Hindlimb muscle (tissue), 1 donor: ENCODE measurements around the gene ERAP2. TPM values are rescaled to one million over a fixed set of nuclear protein-coding genes. Genes with fewer than 3 reads are reported as not detected.
"Not testable (repeated sequence)": the region's sequence is repeated elsewhere in the genome, so short reads cannot be mapped to it uniquely, and the experiment has no call there.

ENCODE experiments used
- DNase-seq: peaks from one replicate; pipeline ENCODE4 v3.0.0-alpha.2; 2013
- polyA plus RNA-seq: library from polyadenylated mRNA; unstranded; fragments of 120-200 nt; gene quantifications from one replicate; pipeline ENCODE4 v1.2.1, GENCODE V29; 2013; ENCODE audit not compliant: insufficient read length

Gene ERAP2
- polyA plus RNA-seq, 1 donor: 8.4 TPM

DNA sequence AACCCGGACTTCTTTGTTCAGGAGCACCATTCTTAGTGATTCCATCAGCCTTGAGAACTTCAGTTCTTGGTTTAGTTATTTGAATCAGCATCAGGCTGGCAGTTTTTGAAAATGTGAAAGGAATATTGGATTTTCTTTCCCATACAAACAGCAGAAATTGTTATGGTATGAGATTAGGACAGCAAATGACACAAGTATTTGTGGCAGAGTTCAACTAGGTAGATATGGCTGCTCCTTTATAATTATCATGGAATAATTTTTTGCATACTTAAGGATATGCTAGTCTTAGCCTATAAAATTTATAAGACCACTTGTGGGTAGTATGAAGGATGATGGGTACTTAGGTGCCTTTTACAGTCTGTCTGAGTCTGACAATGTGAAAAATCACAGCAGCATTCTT is 25.5 kb downstream of the ERAP2 start:
- DNase-seq: no peak

DNA sequence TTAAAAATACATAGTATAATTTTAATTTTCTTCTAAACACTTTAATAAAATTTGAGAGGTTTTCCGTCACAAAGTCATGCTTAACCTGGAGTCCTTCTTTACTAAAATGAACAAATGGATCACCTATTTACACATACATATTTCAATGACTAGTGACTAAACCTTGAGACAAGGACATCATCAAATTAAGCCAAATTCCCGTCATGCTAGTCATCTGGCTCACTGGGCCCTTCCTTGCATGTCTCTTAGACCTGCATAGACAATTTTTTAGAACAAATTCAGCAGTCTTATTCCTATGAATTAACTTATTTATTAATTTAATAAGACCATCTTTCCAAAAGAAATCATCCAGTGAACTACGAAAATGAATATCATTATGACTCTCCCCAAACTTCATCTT is 26.6 kb downstream of the ERAP2 start:
- DNase-seq: no peak

DNA sequence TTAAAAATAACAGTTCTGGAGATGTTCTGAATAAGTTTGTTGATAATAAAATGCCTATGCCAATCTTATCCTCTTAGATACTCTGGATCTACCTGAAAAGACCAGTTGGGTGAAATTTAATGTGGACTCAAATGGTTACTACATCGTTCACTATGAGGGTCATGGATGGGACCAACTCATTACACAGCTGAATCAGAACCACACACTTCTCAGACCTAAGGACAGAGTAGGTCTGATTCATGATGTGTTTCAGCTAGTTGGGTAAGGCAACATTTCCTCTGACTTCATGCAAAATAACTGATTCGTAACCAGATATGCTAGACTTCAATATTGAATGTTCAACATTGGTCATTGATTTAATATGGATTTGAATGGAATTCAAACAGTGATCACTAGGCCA is 27.0 kb downstream of the ERAP2 start:
- DNase-seq: no peak

DNA sequence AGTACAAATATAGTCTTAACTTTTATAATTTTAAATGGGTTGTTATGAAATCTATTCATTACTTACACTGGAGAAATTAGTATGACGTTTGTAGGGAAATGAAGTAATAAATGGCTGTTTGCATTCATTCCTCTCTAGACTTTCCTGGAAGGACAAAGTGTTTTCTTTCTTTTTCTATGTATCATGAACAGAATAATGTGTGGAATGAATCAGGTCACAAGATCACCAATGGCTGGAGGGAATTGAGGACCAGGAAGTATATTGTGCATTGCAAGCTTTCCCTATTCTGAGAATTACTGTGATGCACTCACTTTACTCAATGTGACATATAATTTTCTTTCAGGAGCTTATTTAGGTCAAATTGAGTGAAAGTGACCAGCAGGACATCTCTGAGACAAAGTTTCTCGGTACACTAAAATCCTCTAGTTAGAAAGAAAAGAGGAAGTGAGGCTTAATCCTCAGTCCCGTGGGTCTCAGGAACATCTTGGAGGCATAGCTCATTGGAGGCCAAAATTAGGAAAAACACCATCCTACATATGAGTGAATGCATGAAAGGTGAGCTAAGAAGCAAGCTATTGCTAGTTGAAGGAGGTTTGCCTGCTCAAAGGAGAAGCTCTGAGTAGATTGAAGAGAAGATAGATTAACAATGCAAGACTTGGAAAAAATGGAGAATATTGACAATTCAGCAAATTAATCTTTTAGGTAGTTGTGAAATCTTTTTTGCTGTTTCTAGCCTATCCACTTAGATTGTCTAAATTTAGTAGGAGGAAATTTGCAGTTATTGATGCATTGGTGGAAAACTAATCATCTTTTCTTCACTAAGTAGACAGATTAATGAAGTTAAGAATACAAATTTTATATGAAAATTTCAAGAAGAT is 28.0 kb downstream of the ERAP2 start:
- no peak for DNase-seq

DNA sequence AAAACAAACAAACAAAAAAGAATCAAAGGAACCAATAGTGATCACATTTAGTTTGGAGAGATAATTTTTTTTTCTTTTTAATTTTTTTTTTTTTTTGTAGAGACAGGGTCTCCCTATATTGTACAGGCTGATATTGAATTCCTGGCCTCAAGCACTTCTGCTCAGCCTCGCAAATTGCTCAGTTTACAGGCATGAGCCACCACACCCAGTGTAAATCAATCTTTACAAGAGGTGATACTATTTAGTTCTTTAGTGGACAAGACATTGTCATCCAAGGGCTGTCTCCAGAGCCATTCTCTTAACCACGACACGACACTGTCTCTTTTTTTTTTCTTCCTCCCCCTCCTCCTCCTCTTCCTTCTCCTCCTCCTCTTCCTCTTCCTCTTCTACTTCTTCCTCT is 29.6 kb downstream of the ERAP2 start:
- DNase-seq: no peak

DNA sequence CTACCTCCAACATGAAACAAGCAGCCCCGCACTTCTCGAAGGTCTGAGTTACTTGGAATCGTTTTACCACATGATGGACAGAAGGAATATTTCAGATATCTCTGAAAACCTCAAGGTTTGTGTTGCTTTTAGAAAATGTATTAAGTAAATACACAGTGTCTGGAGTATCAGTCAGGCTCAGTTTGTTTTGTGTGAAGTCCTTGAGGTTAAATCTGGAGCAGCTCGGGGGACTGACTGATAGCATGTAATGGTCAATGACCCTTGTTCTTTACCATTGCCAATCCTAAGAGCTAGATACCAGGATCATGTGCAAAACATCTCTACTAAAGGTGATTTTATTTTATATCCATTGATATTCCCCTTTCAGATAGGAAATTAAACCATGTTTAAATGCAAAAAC is 32.7 kb downstream of the ERAP2 start:
- DNase-seq: no peak

DNA sequence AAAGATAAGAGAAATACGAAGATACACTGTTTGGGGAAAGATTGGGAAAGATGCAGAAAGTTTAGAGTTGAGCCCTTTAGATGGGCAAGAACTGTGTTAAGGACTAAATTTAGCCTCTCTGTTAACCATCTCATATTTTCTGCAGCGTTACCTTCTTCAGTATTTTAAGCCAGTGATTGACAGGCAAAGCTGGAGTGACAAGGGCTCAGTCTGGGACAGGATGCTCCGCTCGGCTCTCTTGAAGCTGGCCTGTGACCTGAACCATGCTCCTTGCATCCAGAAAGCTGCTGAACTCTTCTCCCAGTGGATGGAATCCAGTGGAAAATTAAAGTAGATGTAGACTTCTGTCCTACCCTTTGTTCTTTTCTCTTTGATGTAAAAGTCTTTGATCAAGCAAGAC is 33.1 kb downstream of the ERAP2 start:
- DNase-seq: no peak

DNA sequence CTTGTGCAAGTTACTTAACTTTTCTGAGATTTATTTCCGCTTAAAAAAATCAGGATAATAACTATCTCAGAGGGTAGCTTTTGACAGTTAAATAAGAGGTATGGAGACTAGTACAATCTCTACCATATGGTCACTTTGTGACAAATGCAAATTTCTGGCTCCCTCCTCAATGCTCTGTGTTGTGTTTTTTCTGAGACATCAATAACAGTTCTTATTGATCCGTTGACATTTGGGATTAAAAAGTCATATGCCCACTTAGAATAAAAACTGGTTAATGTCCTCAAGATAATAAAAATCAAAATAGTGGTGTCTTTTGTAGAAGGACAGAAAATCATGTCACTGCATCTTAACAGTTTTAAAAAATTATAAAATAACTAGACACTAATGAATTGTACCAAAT is 34.8 kb downstream of the ERAP2 start:
- DNase-seq: no peak

DNA sequence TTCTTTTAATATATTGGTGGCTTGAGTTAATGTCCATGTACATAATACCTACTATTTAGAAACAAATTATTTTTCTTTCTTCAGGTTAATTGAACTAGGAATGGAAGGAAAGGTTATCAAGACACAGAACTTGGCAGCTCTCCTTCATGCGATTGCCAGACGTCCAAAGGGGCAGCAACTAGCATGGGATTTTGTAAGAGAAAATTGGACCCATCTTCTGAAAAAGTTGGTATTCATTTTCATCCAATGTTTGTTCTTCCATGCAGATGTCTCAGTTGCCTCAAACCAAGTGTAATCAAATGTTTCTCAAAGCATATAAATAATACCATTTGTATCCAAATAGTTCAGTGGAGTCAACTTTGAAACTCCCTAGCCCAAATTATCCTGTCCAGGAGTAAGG is 36.9 kb downstream of the ERAP2 start:
- DNase-seq: no peak

DNA sequence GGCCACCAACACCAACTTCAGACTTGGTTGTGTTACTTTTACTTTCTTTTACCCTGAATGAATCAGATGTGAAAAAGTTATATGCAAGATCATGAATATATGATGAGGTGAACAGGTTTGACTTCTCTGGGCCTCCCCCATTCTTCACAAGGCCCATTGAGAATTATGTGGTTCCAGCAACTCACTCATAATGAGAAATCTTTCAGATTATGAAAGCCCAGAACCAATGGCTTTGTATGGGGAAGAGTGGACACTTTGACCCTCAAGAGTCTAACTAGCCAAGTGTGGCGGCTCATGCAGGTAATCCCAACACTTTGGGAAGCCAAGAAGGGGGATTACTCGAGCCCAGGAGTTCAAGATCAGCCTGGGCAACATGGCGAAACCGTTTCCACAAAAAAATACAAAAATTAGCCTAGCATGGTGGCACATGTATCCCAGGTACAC is 43.5 kb downstream of the ERAP2 start:
- DNase-seq: no peak

DNA sequence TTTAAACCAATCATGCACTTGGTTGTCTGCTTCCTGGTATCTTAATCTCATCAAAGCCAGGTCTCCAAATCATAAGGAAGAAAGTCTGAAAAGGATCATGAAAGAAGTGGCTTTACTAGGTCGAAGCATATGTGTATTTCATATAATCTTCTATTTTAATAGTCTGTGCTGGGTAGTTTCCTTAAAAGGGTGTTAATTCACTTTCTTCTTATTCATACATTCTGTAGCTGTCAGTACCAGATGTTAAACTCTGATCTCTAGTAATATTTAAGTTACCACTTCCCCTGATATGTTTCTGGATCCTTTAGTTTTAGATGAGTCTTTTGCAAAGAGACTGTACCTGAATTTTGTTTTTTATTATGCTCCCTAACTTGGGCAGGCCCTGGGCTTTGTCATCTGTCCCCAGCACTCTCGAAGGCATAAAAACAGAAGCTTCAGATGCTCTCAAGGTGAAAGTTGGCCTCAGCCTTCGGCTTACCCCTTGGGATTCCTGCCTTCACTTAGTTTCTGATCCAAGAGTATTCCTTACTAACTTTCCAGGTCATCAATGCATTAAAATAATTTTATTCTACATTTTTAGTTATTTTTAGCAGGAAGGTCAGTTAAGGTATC is 44.5 kb downstream of the ERAP2 start:
- no peak for DNase-seq

DNA sequence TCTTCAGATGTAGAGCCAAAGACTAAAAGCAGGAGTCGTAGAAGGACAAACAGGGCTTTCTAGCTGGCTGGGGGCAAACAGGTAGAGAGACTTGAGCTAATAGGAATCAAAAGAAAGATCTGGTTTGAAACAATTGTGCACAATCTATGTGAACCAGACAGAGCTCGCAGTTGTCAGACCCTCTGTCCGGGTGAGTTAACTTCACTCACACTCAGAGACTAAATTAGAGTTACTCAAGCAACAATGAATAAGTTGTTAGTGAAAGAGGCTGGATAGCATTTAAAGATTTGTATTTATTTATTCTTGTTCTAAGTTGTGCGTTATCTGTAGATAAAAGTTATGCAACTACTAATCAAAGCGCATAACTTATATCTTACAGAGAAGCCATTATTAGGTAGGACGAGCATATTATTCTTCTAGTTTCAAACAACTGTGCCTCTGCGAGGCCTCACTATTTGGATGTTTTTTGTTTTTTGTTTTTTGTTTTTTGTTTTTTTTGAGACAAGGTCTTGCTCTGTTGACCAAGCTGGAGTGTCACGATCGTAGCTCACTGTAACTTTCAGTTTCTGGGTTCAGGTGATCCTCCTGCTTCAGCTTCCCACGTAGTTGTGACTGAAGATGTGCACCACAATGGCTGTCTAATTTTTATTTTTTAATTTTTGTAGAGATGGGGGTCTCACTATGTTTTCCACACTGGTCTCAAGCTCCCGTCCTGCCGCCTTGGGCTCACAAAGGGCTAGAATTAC is 46.4 kb downstream of the ERAP2 start:
- no peak for DNase-seq

DNA sequence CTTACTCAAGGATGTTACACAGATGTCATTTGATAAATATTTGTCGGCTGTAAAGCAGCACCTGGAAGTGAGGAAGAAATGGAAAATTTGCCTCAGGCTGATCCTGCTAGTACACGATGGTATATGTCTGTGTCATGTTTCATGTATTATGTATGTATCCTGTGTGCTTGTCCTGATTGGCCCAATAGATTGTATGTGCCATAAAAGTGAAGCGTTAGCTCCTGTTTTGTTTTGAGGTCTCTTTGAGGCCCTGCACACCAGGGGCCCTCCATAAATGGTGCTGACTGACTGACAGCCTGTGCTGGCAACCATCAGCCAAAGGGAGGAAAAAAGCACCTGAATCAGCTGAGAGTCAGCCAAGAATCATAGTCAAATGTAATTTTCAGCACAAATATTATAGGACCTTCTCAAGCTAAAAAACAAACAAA is 47.7 kb downstream of the ERAP2 start:
- no peak for DNase-seq

DNA sequence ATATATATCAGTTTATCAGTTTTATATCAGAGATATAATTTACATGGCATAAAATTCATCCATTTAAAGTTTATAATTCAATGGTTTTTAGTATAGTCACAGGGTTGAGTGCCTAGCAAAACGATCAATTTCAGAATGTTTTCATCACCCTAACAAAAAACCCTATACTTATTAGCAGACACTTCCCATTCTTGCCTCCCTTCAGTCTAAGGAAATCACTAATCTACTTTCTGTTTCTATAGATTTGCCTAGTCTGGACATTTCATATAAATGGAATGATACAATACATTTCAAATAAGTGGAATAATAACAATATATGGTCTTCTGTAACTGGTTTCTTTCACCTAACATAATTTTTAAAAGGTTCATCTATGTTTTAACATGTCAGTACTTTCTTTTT is 50.0 kb downstream of the ERAP2 start:
- DNase-seq: no peak

DNA sequence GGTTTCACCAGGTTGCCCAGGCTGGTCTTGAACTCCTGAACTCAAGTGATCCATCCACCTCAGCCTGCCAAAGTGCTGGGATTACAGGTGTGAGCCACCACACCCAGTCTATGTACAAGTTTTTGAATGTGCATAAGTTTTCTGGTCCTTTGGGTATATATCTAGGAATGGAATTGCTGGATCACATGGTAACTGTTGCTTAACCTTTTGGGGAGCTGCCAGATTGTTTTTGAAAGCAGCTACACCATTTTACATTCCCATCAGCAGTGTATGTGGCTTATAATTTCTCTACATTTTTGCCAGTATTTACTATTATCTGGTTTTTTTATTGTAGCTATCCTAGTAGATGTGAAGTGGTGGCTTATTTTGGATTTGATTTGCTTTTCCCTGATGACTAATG is 50.7 kb downstream of the ERAP2 start:
- DNase-seq: no peak

DNA sequence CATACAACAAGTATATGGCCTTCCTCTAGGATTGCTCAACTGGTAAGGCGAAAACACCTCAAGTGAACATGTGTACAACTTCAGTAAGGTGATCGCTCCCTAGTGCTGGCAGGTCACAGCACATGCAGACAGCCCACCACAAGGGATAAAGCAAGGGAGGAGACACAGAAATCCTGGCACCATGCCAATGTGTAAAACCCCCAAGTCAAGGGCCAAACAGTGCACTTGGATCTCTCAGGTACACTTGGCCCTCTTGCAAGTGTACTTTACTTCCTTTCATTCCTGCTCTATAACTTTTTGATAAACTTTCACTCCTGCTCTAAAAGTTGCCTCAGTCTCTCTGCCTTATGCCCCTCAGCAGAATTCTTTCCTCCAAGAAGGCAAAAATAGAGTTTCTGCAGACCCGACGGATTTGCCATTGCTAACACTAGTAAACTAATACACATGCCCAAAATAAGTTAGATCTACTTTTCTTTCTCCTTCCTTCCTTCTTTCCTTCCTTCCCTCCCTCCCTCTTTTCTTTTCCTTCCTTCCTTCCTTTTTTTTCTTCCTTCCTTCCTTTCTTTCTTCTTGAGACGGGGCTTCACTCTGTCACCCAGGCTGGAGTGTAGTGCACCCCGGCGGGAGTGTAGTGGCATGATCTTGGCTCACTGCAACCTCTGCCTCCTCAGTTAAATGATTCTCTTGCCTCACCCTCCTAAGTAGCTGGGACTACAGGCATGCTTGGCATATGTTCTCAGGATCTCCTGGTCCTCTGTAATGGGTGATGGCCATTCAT is 52.8 kb downstream of the ERAP2 start:
- DNase-seq: no peak

DNA sequence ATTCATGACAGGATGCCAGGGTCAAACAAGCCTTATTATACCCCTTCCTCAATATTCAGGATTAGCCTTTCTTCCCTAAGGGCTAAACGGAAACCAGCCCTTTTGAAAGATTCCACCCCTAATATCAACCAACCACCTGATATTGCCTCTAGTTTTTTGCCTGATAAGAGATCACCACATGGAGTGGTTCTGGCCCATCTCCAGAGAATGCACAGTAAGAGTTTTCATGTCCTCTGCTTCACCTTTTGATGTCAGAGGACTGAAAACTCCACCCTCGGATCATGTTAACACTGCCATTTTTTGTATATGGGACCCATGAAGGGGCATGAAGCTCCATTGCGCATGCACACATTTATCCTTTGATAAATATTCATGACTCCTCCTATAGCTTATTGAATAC is 53.8 kb downstream of the ERAP2 start:
- DNase-seq: no peak

DNA sequence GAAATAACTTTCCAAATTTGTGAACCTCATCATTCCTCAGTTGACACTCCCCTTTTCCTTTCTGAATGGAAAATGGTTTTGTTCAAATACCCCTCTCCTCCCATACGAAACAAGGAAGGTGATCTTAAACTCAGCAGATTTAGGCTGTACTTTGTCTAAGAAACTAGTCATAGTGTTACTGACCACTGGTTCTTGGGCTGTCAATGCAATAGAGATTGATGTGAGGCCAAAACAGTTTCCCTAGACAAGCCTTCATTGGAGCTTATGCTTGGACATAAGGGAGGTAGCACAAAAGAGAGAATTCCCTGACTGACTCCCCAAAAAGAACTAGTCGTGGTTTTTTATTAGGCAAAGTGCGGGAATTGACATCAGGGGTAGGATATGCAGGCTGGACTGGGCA is 54.3 kb downstream of the ERAP2 start:
- DNase-seq: no peak

DNA sequence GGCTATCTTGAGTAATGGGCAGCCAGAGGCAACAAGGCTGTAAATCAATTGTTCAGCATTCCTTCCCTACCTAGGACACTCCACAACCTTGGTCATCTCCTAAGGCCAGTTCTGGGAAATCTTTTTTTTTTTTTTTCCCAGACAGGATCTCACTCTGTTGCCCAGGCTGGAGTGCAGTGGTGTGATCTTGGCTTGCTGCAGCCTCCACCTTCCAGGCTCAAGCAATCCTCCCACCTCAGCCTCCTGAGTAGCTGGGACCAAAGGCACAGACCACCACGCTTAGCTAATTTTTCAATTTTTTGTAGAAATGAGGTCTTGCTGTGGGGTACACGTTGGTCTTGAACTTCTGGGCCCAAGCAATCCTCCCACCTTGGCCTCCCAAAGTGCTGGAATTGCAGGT is 54.7 kb downstream of the ERAP2 start:
- not testable (repeated sequence) for DNase-seq

DNA sequence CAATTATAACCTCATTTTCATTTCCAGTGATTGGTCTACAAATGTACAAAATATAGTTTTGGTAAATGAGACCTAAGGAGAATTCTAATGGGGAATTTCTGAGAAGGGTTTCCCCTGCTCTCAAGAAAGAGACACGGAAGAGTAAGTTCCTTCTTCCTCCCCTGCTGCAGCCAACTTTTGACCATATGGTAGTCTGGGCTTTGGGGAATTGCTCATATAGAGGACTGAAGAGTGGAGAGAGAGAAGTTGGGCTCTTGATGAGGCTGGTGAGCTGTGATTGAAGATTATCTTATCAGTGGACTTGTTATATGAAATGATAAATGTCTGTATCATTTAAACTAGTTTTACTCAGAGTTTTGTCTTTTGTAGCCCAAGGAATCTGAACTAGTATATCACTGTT is 55.3 kb downstream of the ERAP2 start:
- no peak for DNase-seq

DNA sequence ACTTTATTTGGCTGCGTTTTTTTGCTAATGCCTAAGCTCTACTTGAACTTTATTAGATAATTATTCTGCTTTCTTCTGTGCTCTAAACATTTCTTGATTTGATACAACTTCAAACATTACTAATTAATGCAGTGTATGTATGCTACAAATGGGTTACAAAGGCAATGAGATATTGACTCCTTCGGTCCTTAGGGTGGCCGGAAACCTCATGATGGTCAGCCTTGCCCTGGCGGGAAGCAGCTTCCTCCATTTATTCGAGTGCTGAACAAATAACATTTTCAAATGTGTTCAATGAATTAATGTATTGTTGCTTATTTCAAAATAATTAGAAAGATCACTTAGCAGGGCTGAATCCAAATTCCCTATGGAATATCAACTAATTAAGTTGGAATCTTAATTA is 55.7 kb downstream of the ERAP2 start:
- no peak for DNase-seq

DNA sequence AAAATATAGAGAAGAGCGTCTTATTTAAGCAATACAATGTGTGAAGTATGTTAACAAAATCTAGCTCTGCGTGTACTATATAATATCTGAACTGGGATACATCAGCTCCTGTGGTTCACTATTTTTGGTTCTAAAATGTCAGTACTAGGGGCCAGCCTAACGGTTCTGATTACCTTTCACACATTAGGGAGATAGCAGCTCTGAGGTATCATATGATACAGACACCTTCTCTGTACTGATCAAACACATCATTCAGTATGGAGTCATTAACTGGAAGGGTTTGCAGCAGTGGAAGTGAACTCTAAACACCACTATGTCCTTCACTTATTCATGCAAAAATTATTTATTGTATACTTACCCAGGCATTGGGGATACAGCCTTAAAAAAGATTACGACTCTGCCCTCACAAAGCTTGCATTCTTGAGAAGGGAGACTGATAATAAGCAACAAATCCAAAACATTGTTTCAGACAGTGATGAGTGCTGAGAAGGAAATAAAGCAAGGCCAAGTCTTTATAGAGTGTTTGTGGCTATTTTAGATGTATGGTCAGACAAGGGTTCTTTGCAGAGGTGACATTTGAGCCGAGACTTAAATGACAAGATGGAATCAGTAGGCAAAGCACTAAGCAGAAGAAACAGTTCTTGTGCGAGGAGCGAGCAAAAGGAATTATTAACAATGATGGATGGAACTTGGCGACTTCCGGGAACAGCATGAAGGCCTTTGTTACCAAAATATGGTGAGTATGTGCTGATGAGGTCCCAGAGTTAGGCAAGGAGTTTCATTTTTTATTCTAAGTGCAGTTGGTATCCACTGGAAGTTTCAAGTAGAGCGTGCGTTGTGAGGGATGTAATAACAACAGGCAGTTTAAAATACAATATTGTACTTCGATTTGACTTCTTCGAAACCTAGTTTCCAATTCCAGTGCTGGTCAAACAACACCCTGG is 57.7 kb downstream of the ERAP2 start:
- DNase-seq: no peak
